ENCODE measurements around the gene NTN5.
"Not testable (repeated sequence)": the region's sequence is repeated elsewhere in the genome, so short reads cannot be mapped to it uniquely, and the experiment has no call there.

Gene NTN5

GRCh38 chr19:48696353-48697010 is 23.7 kb upstream of the NTN5 start:
- no peak for DNase-seq

GRCh38 chr19:48695743-48696352 is 23.0 kb upstream of the NTN5 start, which contains the start of gene FUT2:
Gene FUT2 (plus strand): TSS chr19:48695971. CDS start chr19:48702957, 6,986 bp downstream.
- no peak for DNase-seq

- DNase-seq, result not testable (repeated sequence)
Observed at GRCh38 chr19:48693629-48694028, 20.8 kb upstream of the NTN5 start.

GRCh38 chr19:48689449-48689848 is 16.6 kb upstream of the NTN5 start:
- no peak for DNase-seq

GRCh38 chr19:48687776-48688175 is 15.0 kb upstream of the NTN5 start:
- no peak for DNase-seq

- DNase-seq, result not testable (repeated sequence)
Observed at GRCh38 chr19:48686637-48687036, 13.8 kb upstream of the NTN5 start.

- DNase-seq, result no peak
Observed at GRCh38 chr19:48686088-48686487, 13.3 kb upstream of the NTN5 start.

- no peak for DNase-seq
Observed at GRCh38 chr19:48685583-48685982, 12.8 kb upstream of the NTN5 start.

- DNase-seq, result peak in 1 of 5 experiments; percentile 17
Observed at GRCh38 chr19:48683349-48683748, 10.5 kb upstream of the NTN5 start.

- peak in 1 of 5 experiments; percentile 19 for DNase-seq
Observed at GRCh38 chr19:48681127-48681470, 8.3 kb upstream of the NTN5 start.

- no peak for DNase-seq
Observed at GRCh38 chr19:48680436-48681126, 7.8 kb upstream of the NTN5 start.

GRCh38 chr19:48680006-48680405 is 7.2 kb upstream of the NTN5 start:
- not testable (repeated sequence) for DNase-seq

GRCh38 chr19:48678201-48678600 is 5.4 kb upstream of the NTN5 start:
- no peak for DNase-seq

GRCh38 chr19:48676887-48677286 is 4.1 kb upstream of the NTN5 start:
- no peak for DNase-seq

- DNase-seq, result no peak
Observed at GRCh38 chr19:48676487-48676886, 3.7 kb upstream of the NTN5 start.

- peak; percentile 20 to 77 (median 60) for DNase-seq
Observed at GRCh38 chr19:48674921-48675824, 2.4 kb upstream of the NTN5 start.

- no peak for DNase-seq
Observed at GRCh38 chr19:48674216-48674809, 1.5 kb upstream of the NTN5 start.

GRCh38 chr19:48673436-48674100 is 751 bp upstream of the NTN5 start:
- no peak for DNase-seq

- DNase-seq, result no peak
Observed at GRCh38 chr19:48671446-48671995, 1.3 kb downstream of the NTN5 start.

GRCh38 chr19:48670699-48671445 is 1.9 kb downstream of the NTN5 start:
- DNase-seq, result no peak

All from T-helper 2 cell (primary cell).